Gastrocnemius medialis (tissue), 4 donors: Measurements from ENCODE around the gene DENND2C. TPM values are rescaled to one million over a fixed set of nuclear protein-coding genes. Genes with fewer than 3 reads are reported as not detected.

Experiments
- ATAC-seq, 2 donors: fragments of 150-250 bp; one replicate each; pipeline ENCODE4 v1.9.1; 2016
- DNase-seq, 2 donors: peaks; one replicate each; pipeline ENCODE4 v3.0.0-alpha.2; 2019
- H3K27ac ChIP-seq, 4 donors: fragments of 200-600 bp; sonication (generic); 1 replicate in 1 of 4; 2 replicates in 3 of 4; pipeline ENCODE4 v1.5.1; 2016 to 2018; ENCODE audit warnings: mild to moderate bottlenecking in 2 of 4, moderate library complexity in 1 of 4
- H3K27me3 ChIP-seq, 3 donors: fragments of 200-600 bp; sonication (generic) in 2 of 3; 1 replicate in 1 of 3; 2 replicates in 2 of 3; pipeline versions ENCODE4 v1.5.1 to v1.6.0; 2016 to 2019; ENCODE audit warnings: mild to moderate bottlenecking in 1 of 3, moderate library complexity in 1 of 3
- H3K36me3 ChIP-seq, 2 donors: fragments of 200-600 bp; sonication (generic) in 1 of 2; one replicate each; pipeline ENCODE4 v1.5.1; 2017 to 2018
- H3K4me1 ChIP-seq, 2 donors: fragments of 200-600 bp; sonication (generic) in 1 of 2; one replicate each; pipeline ENCODE4 v1.5.1; 2016 to 2017; ENCODE audit warnings: mild to moderate bottlenecking in 2 of 2
- H3K4me3 ChIP-seq, 4 donors: fragments of 200-600 bp; sonication (generic) in 3 of 4; 1 replicate in 1 of 4; 2 replicates in 3 of 4; pipeline ENCODE4 v1.5.1; 2016 to 2019; ENCODE audit warnings: mild to moderate bottlenecking in 2 of 4
- H3K9me3 ChIP-seq, 3 donors: fragments of 200-600 bp; sonication (generic) in 2 of 3; 1 replicate in 1 of 3; 2 replicates in 2 of 3; pipeline ENCODE4 v1.5.1; 2016 to 2019
- CTCF ChIP-seq, 5 experiments: fragments of 450-650 bp in 3 of 5; fragments of 200-600 bp in 2 of 5; sonication (generic) in 2 of 5; IDR thresholded peaks in 4 of 5; conservative IDR thresholded peaks in 1 of 5; 1 replicate in 4 of 5; 2 replicates in 1 of 5; pipeline ENCODE4 v1.5.1; 2016 to 2019; ENCODE audit warnings: antibody characterized with exemption in 5 of 5, mild to moderate bottlenecking in 3 of 5, moderate library complexity in 3 of 5
- POLR2A ChIP-seq, 2 donors: fragments of 450-650 bp; IDR thresholded peaks; one replicate each; pipeline ENCODE4 v1.6.1; 2017; ENCODE audit warnings: antibody characterized with exemption in 2 of 2, mild to moderate bottlenecking in 2 of 2, moderate library complexity in 2 of 2
- in situ Hi-C, 4 donors: fragments of 200-750 bp; cut with MboI; loops; one replicate each; pipeline versions ENCODE4 v1.15.0 to v1.8.0; 2017; ENCODE audit warnings: low sequenced_read_pairs in 4 of 4
- intact Hi-C: fragments of 100-400 bp; cut with DNase I; formaldehyde crosslinking; loops from one replicate; pipeline ENCODE4 v1.15.1; 2023; ENCODE audit warnings: low total_unique reads
- total RNA-seq, 4 donors: library from RNA; depleted of rRNA; stranded (reverse); fragments of >200 nt; gene quantifications; one replicate each; pipeline versions ENCODE4 v1.1.0 to v1.2.3, GENCODE V29; 2016

DENND2C gene
- total RNA-seq, 4 donors from 2014 or later: 4.7 to 20.7 (median 17.4) TPM

- H3K4me1 ChIP-seq: peaks cover 13 to 30% of the 10 kb centered on the region in 2 donors
- TF ChIP-seq POLR2A (IDR thresholded peaks at IDR 0.05): no peak
- no peak for TF ChIP-seq CTCF (IDR thresholded peaks at IDR 0.05 in 4 of 5, conservative IDR thresholded peaks at IDR 0.05 in 1 of 5)
- H3K4me3 ChIP-seq: no peak overlapping the region
- peak overlapping the region in 2 of 4 donors; percentile 9 to 29 for H3K27ac ChIP-seq
- DNase-seq: no peak
- in situ Hi-C loops (no loop called here), intact Hi-C loops (no loop called here)
- H3K36me3 ChIP-seq: peaks cover 0 to 64% of the 10 kb centered on the region in 2 donors
- no peaks in the 10 kb centered on the region for H3K9me3 ChIP-seq
- H3K27me3 ChIP-seq: no peaks in the 10 kb centered on the region
- no peak for ATAC-seq
Measured at GRCh38 chr1:114707604-114708003, 37.8 kb upstream of the DENND2C start.

- peak; percentile 87 to 96 for ATAC-seq
- intact Hi-C loops (loop anchor here (1.0 kb wide), 1 partner anchor 54 kb away; the partner anchor contains the start of gene CSDE1), in situ Hi-C loops (no loop called here)
- TF ChIP-seq POLR2A (IDR thresholded peaks at IDR 0.05) (no peak), CTCF (IDR thresholded peaks at IDR 0.05 in 4 of 5, conservative IDR thresholded peaks at IDR 0.05 in 1 of 5) (no peak)
- Histone ChIP-seq H3K27ac (peak overlapping the region; percentile 81 to 90 (median 85)), H3K27me3 (no peaks in the 10 kb centered on the region), H3K4me1 (peaks cover 42 to 55% of the 10 kb centered on the region in 2 donors), H3K4me3 (no peak overlapping the region), H3K9me3 (no peaks in the 10 kb centered on the region), H3K36me3 (peaks cover 0 to 26% of the 10 kb centered on the region in 2 donors)
- DNase-seq: peak in 1 of 2 donors; percentile 63
Measured at GRCh38 chr1:114703242-114703641, 33.4 kb upstream of the DENND2C start.

GRCh38 chr1:114702737-114703136 is 32.9 kb upstream of the DENND2C start:
- intact Hi-C loops (loop anchor here (1.0 kb wide), 1 partner anchor 55 kb away; the partner anchor contains the start of gene CSDE1), in situ Hi-C loops (no loop called here)
- ATAC-seq: peak; percentile 80 to 82
- H3K36me3 ChIP-seq: peaks cover 0 to 21% of the 10 kb centered on the region in 2 donors
- no peaks in the 10 kb centered on the region for H3K27me3 ChIP-seq
- peak overlapping the region; percentile 81 to 90 (median 85) for H3K27ac ChIP-seq
- H3K4me1 ChIP-seq: peaks cover 42 to 55% of the 10 kb centered on the region in 2 donors
- TF ChIP-seq POLR2A (IDR thresholded peaks at IDR 0.05) (peak; percentile 23 to 62), CTCF (IDR thresholded peaks at IDR 0.05 in 4 of 5, conservative IDR thresholded peaks at IDR 0.05 in 1 of 5) (no peak)
- no peaks in the 10 kb centered on the region for H3K9me3 ChIP-seq
- H3K4me3 ChIP-seq: no peak overlapping the region
- peak in 1 of 2 donors; percentile 31 for DNase-seq

GRCh38 chr1:114701931-114702330 is 32.1 kb upstream of the DENND2C start:
- Histone ChIP-seq H3K4me1 (peaks cover 42 to 55% of the 10 kb centered on the region in 2 donors), H3K27me3 (no peaks in the 10 kb centered on the region), H3K4me3 (no peak overlapping the region), H3K27ac (peak overlapping the region; percentile 81 to 90 (median 85)), H3K9me3 (no peaks in the 10 kb centered on the region), H3K36me3 (peaks cover 0 to 13% of the 10 kb centered on the region in 2 donors)
- ATAC-seq: peak in 1 of 2 donors; percentile 26
- intact Hi-C loops (no loop called here), in situ Hi-C loops (no loop called here)
- no peak for DNase-seq
- TF ChIP-seq POLR2A (IDR thresholded peaks at IDR 0.05) (no peak), CTCF (IDR thresholded peaks at IDR 0.05 in 4 of 5, conservative IDR thresholded peaks at IDR 0.05 in 1 of 5) (no peak)
